Measurements from ENCODE around the gene IHH. TPM values are rescaled to one million over a fixed set of nuclear protein-coding genes. Genes with fewer than 3 reads are reported as not detected.

Gene IHH
- total and polyA plus RNA-seq, 9 of the 15 experiments (the other 6 are each of a cell fraction or from before 2014, with no cell fraction given): 0.07 TPM; not detected in 8

DNA sequence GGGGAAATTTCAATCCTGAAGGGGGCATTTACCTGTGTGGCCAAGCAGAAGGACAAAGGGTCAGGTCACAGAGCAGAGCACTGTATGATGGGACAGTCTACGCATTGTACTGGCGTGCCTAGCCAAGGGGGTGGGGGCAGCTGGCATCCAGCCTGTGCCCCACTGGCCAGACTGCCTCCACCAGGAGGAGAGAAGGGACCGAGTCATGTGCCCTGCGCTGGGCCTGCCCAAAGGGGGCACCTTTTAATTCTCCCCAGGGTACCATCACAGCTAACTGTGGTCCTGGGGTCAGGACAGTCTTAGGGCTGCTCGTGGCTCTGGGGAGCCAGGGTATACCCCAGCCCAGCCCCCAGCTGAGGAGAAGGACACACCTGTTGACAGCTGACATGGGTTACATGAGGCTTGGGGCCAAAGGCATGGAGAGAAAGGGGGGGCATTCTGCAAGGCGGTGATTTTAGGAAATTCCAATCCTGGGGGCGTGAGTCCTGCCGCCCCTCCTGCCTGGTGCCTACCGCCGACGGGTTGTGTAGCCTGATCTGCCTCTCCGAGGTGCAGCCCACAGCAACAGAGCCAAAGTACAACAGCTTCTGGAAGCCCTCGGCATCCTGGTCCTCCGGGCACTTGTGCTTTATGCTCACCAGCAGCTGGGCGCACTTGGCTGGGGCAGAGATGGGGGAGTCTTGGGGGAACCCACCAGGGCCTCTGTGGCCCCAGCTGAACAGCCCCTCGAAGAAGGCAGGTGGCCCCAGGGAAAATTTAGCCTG lies 30.4 kb downstream of the IHH start:
- in situ Hi-C loops (cut with MboI): no loop called here

More for the DNA sequence above, 30.4 kb downstream of the IHH start:
- no TSS peak for BruUV-seq (replicated peaks)
- Histone ChIP-seq H3K4me3 (no peak overlapping the region), H3K4me2 (ENCODE audit: insufficient read depth, low read length) (no peak overlapping the region), H3K4me1 (replicated peaks in 1 of 2; ENCODE audit: control insufficient read depth in 2 of 2, insufficient read depth in 2 of 2, low read length in 2 of 2) (peaks cover 0 to 4% of the 10 kb centered on the region in 2 experiments; a peak in 1 of 5 replicates), H3K9ac (ENCODE audit: insufficient read depth in 1 of 2, low read depth in 2 of 2, low read length in 2 of 2) (no peak overlapping the region), H3K27ac (ENCODE audit: extremely low read depth, low read depth, low read length) (no peak overlapping the region), H3K79me2 (ENCODE audit: control insufficient read depth, insufficient read depth, low read length) (no peaks in the 10 kb centered on the region), H2AFZ (ENCODE audit: low read depth, low read length) (no peak overlapping the region), H3K27me3 (ENCODE audit: control insufficient read depth in 2 of 2, insufficient read depth in 2 of 2, low read length in 2 of 2) (peaks cover 5 to 56% of the 10 kb centered on the region in 2 experiments; a peak in 4 of 5 replicates), H4K20me1 (replicated peaks; ENCODE audit: control insufficient read depth, insufficient read depth, low read length) (no peaks in the 10 kb centered on the region; the same call in 1 of the 2 replicates), H3K36me3 (ENCODE audit: control insufficient read depth, insufficient read depth, low read length) (no peaks in the 10 kb centered on the region), H3K9me1 (ENCODE audit: control insufficient read depth, insufficient read depth, low read length) (no peaks in the 10 kb centered on the region), H3K9me3 (replicated peaks; ENCODE audit: control insufficient read depth, insufficient read depth, low read depth, low read length) (no peaks in the 10 kb centered on the region)
- FAIRE-seq (no peak), ATAC-seq (no peak), DNase-seq (ENCODE audit: extremely low read depth in 1 of 4, low spot score in 3 of 4) (no peak)
- ChIA-PET CTCF (ENCODE audit: low intra/inter-chr PET ratio) (interaction anchor here (1.1 to 3.8 kb wide), 4 partner anchors 8 to 125 kb away, joined by 3 to 31 read pairs (median 5); no protein-coding TSS in a partner anchor), POLR2A (interaction anchor here (0.7 to 1.0 kb wide), 2 partner anchors 16 to 499 kb away, joined by 3 to 4 read pairs; no protein-coding TSS in a partner anchor)
- TF ChIP-seq, protein P1, sequence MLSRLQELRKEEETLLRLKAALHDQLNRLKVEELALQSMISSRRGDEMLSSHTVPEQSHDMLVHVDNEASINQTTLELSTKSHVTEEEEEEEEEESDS (CRISPR knock-in tag; IDR thresholded peaks at IDR 0.05): no peak
- no peak for TF ChIP-seq SIN3B (IDR thresholded peaks at IDR 0.05; ENCODE audit: low read depth)
- no peak for TF ChIP-seq PHF21A (IDR thresholded peaks at IDR 0.05; ENCODE audit: borderline replicate concordance, low read depth)
- TF ChIP-seq ZNF217 (CRISPR knock-in tag; IDR thresholded peaks at IDR 0.05): no peak
- TF ChIP-seq KLF13 (tag; IDR thresholded peaks at IDR 0.05; ENCODE audit: borderline replicate concordance, low read depth): no peak
- TF ChIP-seq CSDE1 (IDR thresholded peaks at IDR 0.05): no peak
- no peak for TF ChIP-seq MCM3 (IDR thresholded peaks at IDR 0.05)
- no peak for TF ChIP-seq MXI1 (IDR thresholded peaks at IDR 0.05; ENCODE audit: low read depth, low read length)
- TF ChIP-seq NRF1 (conservative IDR thresholded peaks at IDR 0.05 in 1 of 2, IDR thresholded peaks at IDR 0.05 in 1 of 2): no peak
- TF ChIP-seq, protein P2, sequence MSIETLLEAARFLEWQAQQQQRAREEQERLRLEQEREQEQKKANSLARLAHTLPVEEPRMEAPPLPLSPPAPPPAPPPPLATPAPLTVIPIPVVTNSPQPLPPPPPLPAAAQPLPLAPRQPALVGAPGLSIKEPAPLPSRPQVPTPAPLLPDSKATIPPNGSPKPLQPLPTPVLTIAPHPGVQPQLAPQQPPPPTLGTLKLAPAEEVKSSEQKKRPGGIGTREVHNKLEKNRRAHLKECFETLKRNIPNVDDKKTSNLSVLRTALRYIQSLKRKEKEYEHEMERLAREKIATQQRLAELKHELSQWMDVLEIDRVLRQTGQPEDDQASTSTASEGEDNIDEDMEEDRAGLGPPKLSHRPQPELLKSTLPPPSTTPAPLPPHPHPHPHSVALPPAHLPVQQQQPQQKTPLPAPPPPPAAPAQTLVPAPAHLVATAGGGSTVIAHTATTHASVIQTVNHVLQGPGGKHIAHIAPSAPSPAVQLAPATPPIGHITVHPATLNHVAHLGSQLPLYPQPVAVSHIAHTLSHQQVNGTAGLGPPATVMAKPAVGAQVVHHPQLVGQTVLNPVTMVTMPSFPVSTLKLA (conservative IDR thresholded peaks at IDR 0.05): no peak
- no peak for TF ChIP-seq TCF7 (IDR thresholded peaks at IDR 0.05; ENCODE audit: borderline replicate concordance)
- no peak for TF ChIP-seq ZNF444 (CRISPR knock-in tag; IDR thresholded peaks at IDR 0.05)
- TF ChIP-seq ESRRB (CRISPR knock-in tag; IDR thresholded peaks at IDR 0.05; ENCODE audit: borderline replicate concordance): no peak
- no peak for TF ChIP-seq ZNF347 (CRISPR knock-in tag; IDR thresholded peaks at IDR 0.05; ENCODE audit: low read depth)
- TF ChIP-seq ZNF175 (CRISPR knock-in tag; IDR thresholded peaks at IDR 0.05; ENCODE audit: low read depth): no peak
- no peak for TF ChIP-seq ARID4B (CRISPR knock-in tag; IDR thresholded peaks at IDR 0.05)
- no peak for TF ChIP-seq ETV5 (CRISPR knock-in tag; IDR thresholded peaks at IDR 0.05; ENCODE audit: low read depth)
- intact Hi-C loops (cut with micrococcal nuclease): no loop called here
- 6% methylated on average over 12 of the region's 16 CpGs for WGBS (ENCODE audit: insufficient coverage, low coverage, missing lambda C conversion rate)
